Measurements from ENCODE around the gene TP63.

The TP63 gene

DNA sequence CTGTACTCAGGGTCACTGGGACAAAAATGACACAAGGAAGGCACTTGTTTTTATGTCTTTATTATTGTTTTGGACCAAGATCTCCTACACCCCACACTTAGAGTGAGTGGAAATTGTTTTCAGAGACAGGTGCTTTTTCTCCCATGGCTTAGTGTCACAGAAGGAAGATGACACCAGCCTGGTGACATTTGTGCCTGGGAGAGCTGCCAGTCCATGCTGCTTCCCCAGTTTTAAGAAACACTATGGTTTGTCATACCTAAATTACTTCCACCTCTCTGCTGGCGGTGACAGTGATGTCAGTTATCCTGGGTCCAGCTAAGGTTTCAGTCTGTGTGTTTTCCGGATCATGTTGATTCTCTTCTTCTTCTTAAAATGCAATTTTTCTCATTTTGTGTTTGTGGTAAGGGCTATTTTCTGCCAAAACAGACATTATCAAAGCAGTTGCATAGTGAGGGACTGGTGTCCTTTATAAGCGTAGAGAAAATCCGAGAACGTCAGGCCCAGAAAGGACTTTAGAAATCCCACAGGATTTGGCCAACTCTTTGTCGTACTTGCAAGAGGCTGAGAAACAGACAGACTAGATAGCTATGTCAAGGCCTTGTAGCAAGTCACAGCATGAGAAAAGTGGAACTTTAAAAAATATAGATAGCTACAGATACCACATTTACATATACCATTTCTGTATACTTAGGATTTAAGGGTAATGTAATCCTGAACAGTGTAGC lies 149.5 kb downstream of the TP63 start:
- DNase-seq (ENCODE audit: low spot score): no peak

DNA sequence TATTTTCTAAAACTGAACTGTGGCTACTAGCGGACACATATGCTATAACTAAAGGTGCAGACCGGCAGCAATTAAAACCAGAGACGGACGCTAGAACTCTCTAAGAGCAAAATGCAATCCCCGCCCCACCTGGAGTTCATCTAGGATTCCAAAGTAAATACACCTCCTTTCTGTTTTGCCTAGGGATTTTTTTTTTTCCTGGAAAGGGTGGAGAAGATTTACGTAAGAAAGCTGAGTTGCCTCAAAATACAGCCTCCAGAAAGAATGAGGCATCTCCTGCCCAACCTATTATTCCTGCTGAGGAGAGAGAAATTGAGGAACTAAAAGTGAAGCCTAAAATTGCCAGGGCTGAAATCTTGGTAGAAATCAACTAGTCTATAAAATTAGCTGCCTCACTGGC lies 150.2 kb downstream of the TP63 start:
- no peak for DNase-seq (ENCODE audit: low spot score)

DNA sequence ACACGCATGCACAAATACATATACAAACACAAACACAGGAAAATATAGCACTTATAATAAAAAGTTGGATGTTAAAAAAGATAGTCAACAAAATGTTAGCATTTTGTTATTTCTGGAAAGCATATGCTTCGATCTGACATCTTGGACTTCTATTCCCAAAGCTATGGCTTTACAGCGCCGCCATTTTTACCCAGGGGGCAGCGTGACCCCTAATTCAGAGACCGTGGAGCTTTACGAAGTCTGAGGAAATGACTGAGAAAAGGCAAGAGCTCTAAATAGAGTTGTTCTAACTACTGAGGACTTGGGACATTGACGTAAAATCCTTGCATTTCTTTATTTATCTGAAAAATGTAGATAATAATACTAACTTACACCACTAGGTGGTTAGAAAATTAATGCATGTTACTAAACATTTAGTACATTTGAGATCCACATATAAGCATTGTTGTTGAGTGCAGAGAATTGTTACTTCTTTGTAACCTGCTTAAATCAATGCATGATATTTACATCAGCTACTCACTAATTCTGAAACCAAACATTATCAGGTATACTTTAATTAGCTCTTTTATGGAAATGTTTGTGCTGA lies 155.4 kb downstream of the TP63 start:
- DNase-seq (ENCODE audit: low spot score): no peak

DNA sequence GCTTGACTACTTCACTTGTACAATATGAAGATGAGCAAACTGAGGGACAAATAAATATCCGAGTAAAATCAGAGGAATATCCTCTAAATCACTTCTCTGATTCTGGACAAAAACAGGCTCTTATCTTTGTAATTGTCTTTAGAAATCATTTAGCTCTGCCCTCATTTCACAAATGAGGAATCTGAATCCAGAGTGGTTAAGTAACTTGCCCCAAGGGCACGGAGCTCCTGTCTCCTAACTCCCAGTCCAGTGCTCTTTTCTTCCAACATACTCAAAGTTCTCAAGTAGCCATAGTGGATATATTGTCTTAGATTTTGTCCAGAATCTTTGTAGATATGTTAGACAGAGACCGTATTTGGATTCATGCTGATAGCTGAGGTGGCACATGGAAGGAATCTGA lies 156.0 kb downstream of the TP63 start:
- DNase-seq (ENCODE audit: low spot score): no peak

DNA sequence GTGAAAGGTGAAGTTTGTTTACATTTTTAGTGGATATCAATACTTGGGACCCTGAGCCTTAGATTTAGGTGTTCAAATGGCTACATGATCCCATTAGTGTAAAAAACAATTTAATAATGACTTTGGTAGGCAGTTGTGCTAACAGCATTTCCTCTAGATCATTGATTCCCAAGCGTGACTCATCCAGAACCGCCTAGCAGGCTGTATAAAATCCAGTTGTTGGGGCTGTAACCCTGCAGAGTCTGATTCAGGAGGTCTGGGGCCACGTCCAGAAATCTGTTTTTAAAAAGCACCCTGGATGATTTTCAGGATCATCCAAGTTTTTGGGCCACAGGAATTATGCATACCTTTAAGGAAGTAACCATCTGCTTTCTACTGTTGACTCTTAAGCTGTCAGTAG lies 156.4 kb downstream of the TP63 start:
- DNase-seq (ENCODE audit: low spot score): no peak

DNA sequence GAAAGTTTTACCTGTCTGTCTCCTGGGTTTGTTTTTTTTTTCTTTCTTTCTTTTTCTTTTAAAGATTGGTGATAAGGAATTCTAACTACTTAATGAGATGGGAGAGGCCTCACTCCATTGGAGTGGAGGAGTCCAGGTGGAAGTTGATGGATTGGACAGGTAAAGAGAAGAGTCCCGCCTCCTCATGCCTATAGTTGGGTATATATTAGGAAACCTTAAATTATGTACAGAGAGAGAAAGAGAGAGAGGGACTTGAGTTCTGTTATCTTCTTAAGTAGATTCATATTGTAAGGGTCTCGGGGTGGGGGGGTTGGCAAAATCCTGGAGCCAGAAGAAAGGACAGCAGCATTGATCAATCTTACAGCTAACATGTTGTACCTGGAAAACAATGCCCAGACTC lies 158.2 kb downstream of the TP63 start:
- no peak for DNase-seq (ENCODE audit: low spot score)

DNA sequence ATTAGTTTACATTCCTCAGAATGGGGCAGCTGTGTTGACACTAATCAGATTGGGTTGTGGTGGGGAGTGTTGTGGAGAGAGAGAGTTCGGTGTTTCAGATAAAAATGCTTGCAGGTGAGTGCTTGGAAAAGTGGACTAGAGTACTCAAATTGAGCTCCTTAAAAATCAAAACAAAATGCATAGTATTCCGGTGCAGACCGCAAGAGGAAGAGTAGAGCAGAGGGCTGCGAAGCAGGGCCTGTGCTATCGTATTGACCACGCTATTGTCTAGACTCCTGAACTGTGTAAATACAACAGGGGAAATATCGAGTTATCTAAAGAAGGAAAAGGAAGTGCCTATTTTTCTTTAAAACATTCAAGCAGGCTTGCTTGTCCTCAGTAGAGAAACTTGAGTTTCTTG lies 159.5 kb downstream of the TP63 start:
- DNase-seq (ENCODE audit: low spot score): no peak

DNA sequence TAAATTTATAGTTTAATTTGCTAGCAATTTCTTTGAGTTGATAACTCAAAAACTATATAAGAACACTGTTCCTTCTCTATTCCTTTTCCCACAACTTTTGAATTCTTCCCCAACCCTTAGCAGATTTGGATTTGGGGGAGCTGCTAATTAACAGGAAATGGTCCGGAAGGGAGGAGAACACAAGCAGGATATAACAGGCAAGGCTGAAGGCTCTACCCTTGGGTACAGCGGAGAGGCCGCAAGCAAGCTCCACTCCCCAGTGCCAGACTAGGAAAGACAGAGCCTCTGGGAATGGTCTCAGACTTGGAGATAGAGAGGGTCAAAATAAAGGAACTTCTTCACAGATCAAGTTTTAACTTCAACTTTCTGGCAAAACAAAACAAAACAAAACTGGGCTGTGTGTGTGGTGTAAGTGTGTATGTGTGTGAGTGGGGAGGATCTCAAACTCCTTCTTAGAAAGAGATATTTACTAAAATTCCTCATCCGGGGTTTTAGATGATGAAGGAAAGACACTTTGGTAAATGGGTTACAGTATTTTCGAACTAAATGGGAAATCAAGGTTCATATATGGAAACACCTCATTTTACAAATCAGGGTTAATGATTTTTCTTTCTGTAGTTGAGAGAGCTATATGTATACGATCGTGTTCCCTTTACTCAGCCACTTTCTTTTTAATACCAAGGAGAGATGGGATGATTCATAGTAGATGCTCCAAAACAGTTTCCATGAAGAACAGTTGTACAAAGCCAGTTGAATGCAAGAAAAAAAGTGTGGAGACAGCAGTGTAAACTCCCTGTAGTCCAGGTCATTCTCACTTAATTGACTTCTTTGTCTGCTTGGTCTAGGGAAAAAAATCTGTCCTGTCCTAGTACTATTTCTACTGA lies 161.1 kb downstream of the TP63 start:
- no peak for DNase-seq (ENCODE audit: low spot score)

DNA sequence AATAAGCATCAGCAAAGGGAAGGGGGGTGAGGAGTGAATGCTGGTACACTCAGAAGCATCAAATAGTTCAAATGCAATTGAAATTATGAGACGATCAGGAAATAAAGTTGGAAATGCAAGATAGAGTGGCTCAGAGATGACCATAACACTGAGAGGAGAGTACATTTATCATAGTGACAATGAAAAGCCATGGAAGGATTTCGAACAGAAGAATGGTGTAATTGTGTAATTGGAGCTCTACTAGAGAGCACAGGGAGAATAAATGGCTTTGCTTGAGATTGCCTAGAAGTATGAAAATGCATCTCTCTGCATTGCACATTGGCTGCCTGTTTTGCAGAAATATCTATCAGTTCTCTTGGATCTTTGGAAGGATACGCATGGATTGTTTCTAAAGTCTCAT lies 163.3 kb downstream of the TP63 start:
- no peak for DNase-seq (ENCODE audit: low spot score)

DNA sequence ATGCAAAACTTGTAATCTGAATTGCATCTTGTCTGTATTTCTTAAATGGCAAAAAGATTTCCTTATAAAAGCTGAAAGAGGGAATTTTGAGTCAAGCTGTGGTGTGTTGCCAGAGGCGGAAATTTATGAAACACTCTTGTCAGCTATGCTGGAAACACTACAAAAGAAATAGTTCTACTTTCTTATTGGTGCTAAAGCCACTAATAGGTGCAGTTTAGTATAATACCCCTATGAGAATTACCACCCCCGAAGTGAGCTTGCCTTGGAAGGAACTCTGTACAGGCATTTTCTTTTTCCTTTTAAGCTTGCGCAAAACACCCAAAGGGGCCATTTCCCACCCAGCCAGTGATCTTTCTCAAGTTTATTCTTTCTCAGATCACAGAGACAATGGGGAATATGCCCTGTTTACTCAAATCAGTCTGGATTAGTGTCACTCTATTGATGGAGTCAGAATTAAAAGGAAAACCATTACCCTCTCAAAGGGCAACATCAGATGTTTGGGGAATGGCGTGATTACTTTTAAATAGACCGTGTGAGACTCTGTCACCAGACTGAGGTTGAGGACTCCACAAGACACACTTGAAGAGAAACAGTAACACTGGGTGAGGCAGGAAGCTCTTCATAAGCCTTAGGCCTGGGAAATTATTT lies 166.0 kb downstream of the TP63 start:
- no peak for DNase-seq (ENCODE audit: low spot score)

DNA sequence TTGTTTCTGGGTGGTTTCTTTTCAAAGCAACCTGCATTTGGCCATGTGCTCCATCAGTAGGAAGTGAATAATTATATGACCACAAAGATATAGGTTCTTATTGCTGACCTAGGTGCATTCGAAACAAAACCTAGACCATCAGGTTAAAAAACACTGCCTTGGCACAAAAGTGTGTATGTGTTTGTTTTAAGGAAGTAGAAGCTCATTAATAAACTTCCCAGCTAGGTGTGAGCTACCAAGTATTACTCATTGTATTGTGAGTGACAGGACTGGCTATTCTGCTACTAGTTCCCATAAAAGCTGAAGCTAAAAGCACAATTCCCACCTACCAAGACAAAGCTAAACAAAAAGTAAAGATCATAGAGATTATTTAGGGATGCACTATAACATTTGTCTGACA lies 168.2 kb downstream of the TP63 start:
- no peak for DNase-seq (ENCODE audit: low spot score)

DNA sequence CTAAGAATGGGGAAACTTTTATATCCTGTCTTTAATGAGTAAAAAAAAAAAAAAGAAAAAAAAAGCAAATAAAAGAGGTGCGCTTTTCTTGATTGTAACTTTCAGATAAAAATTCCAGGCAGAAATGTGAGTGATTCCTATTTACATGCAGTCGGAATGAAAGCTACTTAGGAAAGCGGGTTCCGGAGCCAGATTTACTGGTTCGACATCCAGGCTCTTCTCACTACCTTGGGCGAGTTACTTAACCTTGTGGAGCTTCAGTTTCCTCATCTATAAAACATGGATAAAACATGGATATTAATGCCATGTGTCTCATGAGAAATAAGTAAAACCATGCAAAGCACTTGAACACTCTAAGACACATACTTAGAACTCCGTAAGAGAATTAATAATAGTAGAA lies 169.2 kb downstream of the TP63 start:
- DNase-seq (ENCODE audit: low spot score): no peak

DNA sequence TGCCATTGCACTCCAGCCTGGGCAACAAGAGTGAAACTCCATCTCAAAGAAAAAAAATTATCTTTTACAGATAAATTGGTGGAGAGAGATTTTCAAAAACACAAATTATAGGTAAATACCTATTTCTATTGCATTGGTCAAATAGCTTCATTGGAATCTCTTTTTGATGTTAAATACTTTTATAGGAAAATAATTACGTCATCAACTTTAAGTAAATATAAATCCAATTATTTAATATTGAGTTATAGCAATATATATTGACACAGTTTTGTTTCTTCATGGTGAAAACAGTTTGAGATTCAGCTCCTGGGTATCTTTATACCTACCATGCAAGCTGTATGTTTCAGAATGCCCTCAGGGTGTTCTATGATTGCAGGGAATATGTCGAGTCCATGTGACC lies 172.1 kb downstream of the TP63 start:
- DNase-seq (ENCODE audit: low spot score): no peak

DNA sequence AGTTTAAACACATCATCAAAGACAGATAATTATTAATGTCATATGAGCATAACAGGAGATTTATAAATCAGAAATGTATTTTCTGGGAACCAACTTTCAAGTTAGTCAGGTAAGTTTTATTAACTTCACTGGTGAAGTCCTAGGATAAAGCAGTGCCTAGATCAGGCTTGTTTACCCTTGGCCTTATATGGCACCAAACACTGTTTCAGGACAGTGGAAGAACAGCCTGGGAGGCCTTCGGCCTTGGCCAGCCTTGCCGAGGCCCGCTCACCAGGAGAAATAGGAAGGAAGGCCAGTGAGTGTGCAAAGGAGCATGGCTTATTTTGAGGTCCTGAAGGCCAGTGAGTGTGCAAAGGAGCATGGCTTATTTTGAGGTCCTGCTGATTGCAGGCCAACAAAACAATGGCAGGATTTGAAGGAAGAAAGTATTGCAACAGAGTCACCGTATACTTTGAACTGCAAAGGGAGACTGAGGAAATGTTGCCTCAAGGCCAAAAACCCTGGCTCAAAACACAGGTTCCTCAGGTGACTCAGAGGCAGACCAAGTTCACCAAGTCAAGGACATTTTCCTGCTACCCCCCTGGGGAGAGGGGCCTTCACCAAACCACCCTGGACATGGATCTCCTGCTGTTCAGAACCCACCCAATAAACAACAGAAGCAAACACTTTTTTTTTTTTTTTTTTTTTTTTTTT lies 174.3 kb downstream of the TP63 start:
- DNase-seq (ENCODE audit: low spot score): no peak

DNA sequence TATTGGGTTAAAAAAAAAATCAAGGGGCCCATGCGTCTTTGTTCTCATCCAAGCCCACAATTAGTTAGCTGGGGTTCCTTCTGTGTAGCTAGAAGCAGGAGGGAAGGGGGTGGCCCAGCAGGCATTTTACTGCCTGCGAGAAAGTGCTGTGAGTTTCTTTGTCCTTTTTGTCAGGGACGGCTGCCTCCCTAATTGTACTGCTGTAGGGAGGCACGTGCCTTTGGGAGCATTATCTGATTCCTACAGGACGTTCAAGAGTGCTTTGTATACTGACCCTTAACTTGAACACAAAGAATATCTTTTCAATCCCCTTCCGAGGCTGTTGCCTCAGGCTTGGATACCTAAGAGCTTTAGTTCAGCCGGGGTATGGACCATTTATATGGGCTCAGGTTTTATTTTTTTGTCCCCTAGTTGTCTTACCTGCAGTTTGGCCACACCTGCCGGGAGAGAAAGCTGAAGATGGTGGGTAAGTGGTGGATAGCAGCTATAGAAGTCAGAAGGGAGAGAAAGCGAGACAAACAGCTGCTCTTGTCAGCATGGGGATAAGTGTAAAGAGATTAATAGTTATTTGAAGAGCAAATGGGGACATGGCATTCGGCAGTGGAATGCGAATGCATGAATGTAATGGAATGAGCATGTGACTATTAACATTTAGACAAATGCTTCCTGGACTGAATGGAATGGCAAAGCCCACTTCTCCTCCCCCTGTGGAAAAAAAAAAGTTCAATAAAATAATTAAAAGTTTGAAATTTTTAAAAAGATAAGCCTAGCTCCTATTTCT lies 175.2 kb downstream of the TP63 start:
- DNase-seq (ENCODE audit: low spot score): no peak

DNA sequence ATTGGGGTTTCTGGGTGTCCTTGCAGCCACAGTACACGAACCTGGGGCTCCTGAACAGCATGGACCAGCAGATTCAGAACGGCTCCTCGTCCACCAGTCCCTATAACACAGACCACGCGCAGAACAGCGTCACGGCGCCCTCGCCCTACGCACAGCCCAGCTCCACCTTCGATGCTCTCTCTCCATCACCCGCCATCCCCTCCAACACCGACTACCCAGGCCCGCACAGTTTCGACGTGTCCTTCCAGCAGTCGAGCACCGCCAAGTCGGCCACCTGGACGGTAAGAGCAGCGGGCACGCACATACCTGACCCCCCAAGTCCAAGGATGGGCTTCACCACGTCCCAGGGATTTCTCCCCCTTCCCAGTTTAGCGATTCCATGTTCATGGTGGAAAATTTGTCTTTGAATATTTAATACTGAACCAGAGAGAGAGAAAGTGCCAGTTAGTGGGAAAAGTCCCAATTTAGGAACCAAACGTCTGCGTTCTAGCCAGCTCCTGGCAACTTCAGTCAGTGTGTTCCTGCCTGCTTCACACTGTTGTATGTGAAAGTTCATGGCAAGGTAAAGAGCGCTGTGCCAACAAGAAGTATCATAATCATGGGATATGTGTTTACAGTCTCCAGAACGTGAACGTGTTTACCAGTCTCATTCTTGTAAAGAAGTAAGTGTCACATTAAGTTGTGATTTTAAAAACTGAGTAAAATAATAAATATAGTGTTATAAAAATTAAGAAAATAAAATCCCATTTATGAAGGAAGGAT lies 177.2 kb downstream of the TP63 start:
- no peak for DNase-seq (ENCODE audit: low spot score)

DNA sequence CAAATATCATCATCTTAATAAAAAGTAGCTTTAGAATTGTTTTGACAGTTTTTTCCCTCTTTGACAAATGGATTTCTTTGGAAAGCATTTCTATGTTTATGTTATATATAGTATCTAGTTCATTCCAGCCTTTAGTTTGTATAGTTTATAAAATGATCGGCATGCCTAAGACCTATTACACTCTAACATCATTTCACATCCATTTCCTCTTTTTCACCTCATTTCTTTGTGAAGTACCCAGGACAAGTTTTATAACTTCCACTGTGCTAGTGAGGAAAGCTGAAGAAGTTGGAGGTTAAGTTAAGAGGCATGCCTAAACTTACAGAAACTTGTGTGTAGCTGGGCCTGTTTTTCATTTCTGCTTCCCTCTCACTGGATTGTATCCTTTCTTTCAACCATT lies 178.4 kb downstream of the TP63 start:
- no peak for DNase-seq (ENCODE audit: low spot score)

DNA sequence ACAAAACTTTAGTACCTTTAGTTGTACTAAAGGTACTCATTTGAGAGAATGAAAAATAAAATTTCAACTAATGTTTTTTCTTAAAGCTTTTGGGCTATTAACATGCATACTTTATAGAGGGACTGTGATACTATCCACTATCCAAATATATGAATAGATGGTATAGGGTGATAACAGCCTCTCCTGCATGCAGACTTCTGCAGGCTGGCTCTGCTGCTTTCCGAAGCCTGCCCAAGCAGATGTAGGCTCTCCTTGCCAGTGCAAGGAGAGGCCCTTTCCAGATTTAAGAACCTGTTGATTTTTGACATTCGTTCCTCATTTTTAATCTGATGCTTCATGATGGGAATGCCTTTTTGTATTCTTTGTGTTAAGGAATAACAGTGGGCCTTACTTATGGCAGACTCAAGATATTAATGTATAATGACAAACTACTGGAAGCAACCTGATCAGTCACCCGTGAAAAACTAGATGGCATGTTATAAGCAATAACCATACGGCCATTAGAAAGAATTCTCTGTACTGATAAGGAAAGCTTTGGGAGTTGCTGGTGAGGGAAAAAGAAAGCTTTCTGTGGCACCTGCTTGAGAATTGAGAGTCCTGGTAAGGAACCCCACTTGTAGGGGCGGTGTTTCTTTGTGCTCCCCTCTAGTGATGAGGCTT lies 181.7 kb downstream of the TP63 start:
- DNase-seq (ENCODE audit: low spot score): no peak

DNA sequence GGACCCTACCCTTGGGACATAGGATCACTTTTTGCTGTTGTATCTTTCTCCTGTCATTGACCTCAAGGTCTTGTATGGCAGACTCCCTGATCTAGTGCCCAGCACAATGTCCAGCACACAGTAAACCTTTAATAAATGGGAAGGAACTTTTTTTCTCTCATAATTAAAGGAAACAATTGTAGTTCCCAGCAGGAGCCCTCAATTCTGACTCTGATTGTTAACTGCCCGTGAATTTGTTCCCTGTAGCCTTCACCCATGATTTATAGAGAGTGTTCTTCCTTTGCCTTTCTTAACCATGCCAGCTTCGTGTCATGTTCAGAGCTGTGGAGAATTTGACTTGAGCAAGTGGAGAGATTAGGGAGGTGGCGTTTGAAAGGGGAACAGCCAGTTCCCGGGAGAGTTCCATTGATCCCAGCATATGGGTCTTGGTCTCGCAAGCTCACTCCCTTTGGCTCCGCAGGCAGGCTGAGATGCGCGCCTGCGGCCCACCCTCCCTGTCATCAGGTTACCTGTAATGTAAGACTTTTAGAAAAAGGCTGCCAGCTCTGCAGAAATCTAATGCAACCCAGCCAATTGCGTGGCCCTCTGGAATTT lies 182.6 kb downstream of the TP63 start:
- no peak for DNase-seq (ENCODE audit: low spot score)

DNA sequence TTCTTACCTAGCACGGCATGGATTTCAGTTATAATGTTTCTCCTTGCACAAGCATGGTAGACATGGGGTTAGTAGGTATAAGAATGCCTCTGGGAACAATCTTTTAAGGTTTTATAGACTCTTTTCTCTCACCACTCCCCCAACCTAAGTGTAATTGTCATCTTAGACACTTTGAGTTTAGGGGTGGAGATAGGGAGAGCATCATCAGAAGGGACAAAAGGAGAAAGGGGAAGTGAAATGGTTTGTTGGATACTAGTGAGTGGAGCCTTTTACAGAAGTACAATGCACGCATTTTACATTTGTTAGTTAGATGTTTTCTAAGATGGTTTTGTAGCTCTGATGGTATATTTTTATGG lies 189.2 kb downstream of the TP63 start:
- DNase-seq (ENCODE audit: low spot score): no peak

All from hematopoietic multipotent progenitor cell treated with erythropoietin and hydrocortisone succinate and interleukin-3 and kit ligand, for 17 days (in vitro differentiated cells).